Body of pancreas (tissue), 4 donors: ENCODE results near the gene TMSB4X. TPM values are rescaled to one million over a fixed set of nuclear protein-coding genes. Genes with fewer than 3 reads are reported as not detected.
"Not testable (repeated sequence)": the region's sequence is repeated elsewhere in the genome, so short reads cannot be mapped to it uniquely, and the experiment has no call there.

Experiments
- ATAC-seq: fragments of 150-250 bp; one replicate; pipeline ENCODE4 v1.9.1; 2016
- DNase-seq, 4 donors: peaks; one replicate each; pipeline ENCODE4 v3.0.0-alpha.2; 2019
- H3K27ac ChIP-seq, 4 donors: fragments of 200-600 bp; sonication (generic); 1 replicate in 3 of 4; 2 replicates in 1 of 4; pipeline versions ENCODE4 v1.5.1 to v1.6.1; 2016 to 2019; ENCODE audit warnings: mild to moderate bottlenecking in 1 of 4, mixed read lengths in 1 of 4, moderate library complexity in 1 of 4
- H3K27me3 ChIP-seq, 2 donors: fragments of 200-600 bp; sonication (generic); one replicate each; pipeline ENCODE4 v1.6.0; 2016; ENCODE audit warnings: mild to moderate bottlenecking in 1 of 2
- H3K36me3 ChIP-seq, 2 donors: fragments of 200-600 bp; sonication (generic); replicated peaks in 1 of 2; 2 replicates each; pipeline ENCODE4 v1.5.1; 2016; ENCODE audit warnings: low read depth in 2 of 2; ENCODE audit not compliant: insufficient read depth in 1 of 2
- H3K4me1 ChIP-seq: fragments of 200-600 bp; sonication (generic); one replicate; pipeline ENCODE4 v1.6.0; 2016
- H3K4me3 ChIP-seq, 2 donors: fragments of 200-600 bp; sonication (generic); 1 replicate in 1 of 2; 2 replicates in 1 of 2; pipeline ENCODE4 v1.5.1; 2016 to 2019
- H3K9me3 ChIP-seq, 3 donors: fragments of 200-600 bp; sonication (generic); 1 replicate in 2 of 3; 2 replicates in 1 of 3; pipeline ENCODE4 v1.5.1; 2016
- CTCF ChIP-seq, 7 experiments: fragments of 450-650 bp in 4 of 7; fragments of 200-600 bp in 3 of 7; sonication (generic) in 3 of 7; IDR thresholded peaks; one replicate each; pipeline ENCODE4 v1.5.1; 2016 to 2019; ENCODE audit warnings: antibody characterized with exemption in 7 of 7
- POLR2A ChIP-seq, 3 donors: fragments of 450-650 bp; IDR thresholded peaks; one replicate each; pipeline ENCODE4 v1.6.1; 2016; ENCODE audit warnings: antibody characterized with exemption in 3 of 3, mild to moderate bottlenecking in 2 of 3
- WGBS, 2 donors: methylation state at CpG; one replicate each; pipeline ENCODE4 v1.1.5; 2017; 5-methylcytosine and 5-hydroxymethylcytosine counted together
- intact Hi-C: fragments of 100-400 bp; cut with DNase I; formaldehyde crosslinking; loops from one replicate; pipeline ENCODE4 v1.15.1; 2023
- total RNA-seq, 2 donors: library from RNA; depleted of rRNA; stranded (reverse); fragments of >200 nt; gene quantifications; one replicate each; pipeline ENCODE4 v1.1.0, GENCODE V29; 2016

The TMSB4X gene
- total RNA-seq, 2 donors from 2014 or later: 1,104 to 1,472 TPM

- H3K36me3 ChIP-seq, intact Hi-C loops, H3K4me3 ChIP-seq, DNase-seq, H3K9me3 ChIP-seq, H3K27me3 ChIP-seq, ATAC-seq: not testable (repeated sequence)
- Histone ChIP-seq H3K27ac (peak overlapping the region; percentile 0 to 94 (median 80)), H3K4me1 (peaks cover 20% of the 10 kb centered on the region)
- TF ChIP-seq POLR2A (IDR thresholded peaks at IDR 0.05): peak in 1 of 3 donors; percentile 7
- 1 to 3% methylated on average over 12 of the region's 12 CpGs for WGBS, 2 donors
Measured at GRCh38 chrX:12976819-12977732, 2.2 kb downstream of the TMSB4X start.

- Histone ChIP-seq H3K9me3 (no peaks in the 10 kb centered on the region), H3K4me1 (peaks cover 16% of the 10 kb centered on the region), H3K27ac (peak overlapping the region; percentile 0 to 94 (median 80)), H3K4me3 (no peak overlapping the region), H3K36me3 (no peaks in the 10 kb centered on the region), H3K27me3 (no peaks in the 10 kb centered on the region)
- intact Hi-C loops: no loop called here
- DNase-seq (no peak), ATAC-seq (no peak)
- 0 to 3% methylated on average over 9 of the region's 9 CpGs for WGBS, 2 donors
- no peak for TF ChIP-seq CTCF (IDR thresholded peaks at IDR 0.05)
- no peak for TF ChIP-seq POLR2A (IDR thresholded peaks at IDR 0.05)
Measured at GRCh38 chrX:12977761-12978204, 2.9 kb downstream of the TMSB4X start.

GRCh38 chrX:12978205-12979025 lies 3.5 kb downstream of the TMSB4X start:
- Histone ChIP-seq H3K27me3 (no peaks in the 10 kb centered on the region), H3K27ac (peak overlapping the region in 3 of 4 donors; percentile 71 to 94 (median 88)), H3K9me3 (no peaks in the 10 kb centered on the region), H3K4me1 (peaks cover 11% of the 10 kb centered on the region), H3K36me3 (no peaks in the 10 kb centered on the region), H3K4me3 (no peak overlapping the region)
- 3 to 4% methylated on average over 13 to 14 of the region's 14 CpGs for WGBS, 2 donors
- DNase-seq (peak; percentile 53 to 64 (median 60)), ATAC-seq (peak; percentile 24)
- intact Hi-C loops: no loop called here
- peak in 2 of 3 donors; percentile 55 to 63 for TF ChIP-seq POLR2A (IDR thresholded peaks at IDR 0.05)
- TF ChIP-seq CTCF (IDR thresholded peaks at IDR 0.05): no peak

GRCh38 chrX:12979026-12979607 lies 4.2 kb downstream of the TMSB4X start:
- intact Hi-C loops: no loop called here

More at GRCh38 chrX:12979026-12979607, 4.2 kb downstream of the TMSB4X start:
- Histone ChIP-seq H3K27ac (peak overlapping the region in 3 of 4 donors; percentile 71 to 94 (median 88)), H3K27me3 (no peaks in the 10 kb centered on the region), H3K4me3 (no peak overlapping the region), H3K36me3 (no peaks in the 10 kb centered on the region), H3K4me1 (peaks cover 11% of the 10 kb centered on the region), H3K9me3 (no peaks in the 10 kb centered on the region)
- TF ChIP-seq POLR2A (IDR thresholded peaks at IDR 0.05) (no peak), CTCF (IDR thresholded peaks at IDR 0.05) (no peak)
- no peak for ATAC-seq
- WGBS, 2 donors: 26 to 31% methylated on average over 4 of the region's 4 CpGs
- no peak for DNase-seq
